CD4-positive, alpha-beta T cell treated with Interleukin-17A for 4 hours (primary cell): ENCODE measurements around the gene ANAPC5.
A peak's percentile ranks its signal among the peaks of the same experiment; 100 is the strongest.
"Not testable (repeated sequence)": the region's sequence is repeated elsewhere in the genome, so short reads cannot be mapped to it uniquely, and the experiment has no call there.

Experiments used
- DNase-seq: peaks from one replicate; pipeline ENCODE4 v3.0.0-alpha.2; 2020; ENCODE audit warnings: mixed read lengths

Gene ANAPC5, protein sequence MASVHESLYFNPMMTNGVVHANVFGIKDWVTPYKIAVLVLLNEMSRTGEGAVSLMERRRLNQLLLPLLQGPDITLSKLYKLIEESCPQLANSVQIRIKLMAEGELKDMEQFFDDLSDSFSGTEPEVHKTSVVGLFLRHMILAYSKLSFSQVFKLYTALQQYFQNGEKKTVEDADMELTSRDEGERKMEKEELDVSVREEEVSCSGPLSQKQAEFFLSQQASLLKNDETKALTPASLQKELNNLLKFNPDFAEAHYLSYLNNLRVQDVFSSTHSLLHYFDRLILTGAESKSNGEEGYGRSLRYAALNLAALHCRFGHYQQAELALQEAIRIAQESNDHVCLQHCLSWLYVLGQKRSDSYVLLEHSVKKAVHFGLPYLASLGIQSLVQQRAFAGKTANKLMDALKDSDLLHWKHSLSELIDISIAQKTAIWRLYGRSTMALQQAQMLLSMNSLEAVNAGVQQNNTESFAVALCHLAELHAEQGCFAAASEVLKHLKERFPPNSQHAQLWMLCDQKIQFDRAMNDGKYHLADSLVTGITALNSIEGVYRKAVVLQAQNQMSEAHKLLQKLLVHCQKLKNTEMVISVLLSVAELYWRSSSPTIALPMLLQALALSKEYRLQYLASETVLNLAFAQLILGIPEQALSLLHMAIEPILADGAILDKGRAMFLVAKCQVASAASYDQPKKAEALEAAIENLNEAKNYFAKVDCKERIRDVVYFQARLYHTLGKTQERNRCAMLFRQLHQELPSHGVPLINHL

DNA sequence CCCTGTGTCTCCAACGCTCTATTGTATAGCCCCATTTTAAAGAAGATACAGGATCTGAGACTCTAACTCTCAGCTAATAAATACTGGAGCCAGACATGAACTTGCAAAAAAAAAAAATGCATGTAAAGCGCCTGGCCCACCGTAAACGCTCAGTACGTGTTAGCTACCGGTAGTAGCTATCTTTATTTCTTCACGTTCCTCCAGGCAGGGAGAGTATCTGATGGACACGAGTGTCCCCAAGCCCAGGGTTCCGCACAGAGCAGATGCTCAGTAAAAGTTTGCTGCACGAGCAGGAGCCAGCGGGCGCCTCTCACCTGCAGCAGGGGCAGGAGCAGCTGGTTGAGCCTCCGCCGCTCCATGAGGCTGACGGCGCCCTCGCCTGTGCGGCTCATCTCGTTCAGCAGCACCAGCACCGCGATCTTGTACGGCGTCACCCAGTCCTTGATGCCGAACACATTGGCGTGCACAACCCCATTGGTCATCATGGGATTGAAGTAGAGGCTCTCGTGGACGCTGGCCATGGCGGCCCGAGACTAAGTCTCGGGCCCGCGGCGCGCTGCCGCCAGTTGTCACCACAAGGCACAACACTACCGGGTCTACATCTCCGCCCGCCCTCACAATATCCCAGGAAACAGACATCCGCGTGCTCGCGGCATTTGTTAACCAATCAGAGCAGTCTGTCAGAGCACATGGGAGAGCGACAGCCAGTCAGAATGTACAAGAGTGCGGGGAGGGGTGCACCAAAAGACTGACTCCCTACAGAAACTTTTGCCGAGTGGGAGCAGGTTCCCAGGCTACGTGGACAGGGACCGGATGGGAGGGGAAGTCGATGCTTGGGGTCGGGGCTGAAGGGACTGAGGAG, at the start of gene ANAPC5:
ANAPC5 (minus strand) TSS at position 592 of the 862 bp plus-strand sequence; CDS start at position 521, 71 bp downstream.
- DNase-seq: peak; percentile 91

DNA sequence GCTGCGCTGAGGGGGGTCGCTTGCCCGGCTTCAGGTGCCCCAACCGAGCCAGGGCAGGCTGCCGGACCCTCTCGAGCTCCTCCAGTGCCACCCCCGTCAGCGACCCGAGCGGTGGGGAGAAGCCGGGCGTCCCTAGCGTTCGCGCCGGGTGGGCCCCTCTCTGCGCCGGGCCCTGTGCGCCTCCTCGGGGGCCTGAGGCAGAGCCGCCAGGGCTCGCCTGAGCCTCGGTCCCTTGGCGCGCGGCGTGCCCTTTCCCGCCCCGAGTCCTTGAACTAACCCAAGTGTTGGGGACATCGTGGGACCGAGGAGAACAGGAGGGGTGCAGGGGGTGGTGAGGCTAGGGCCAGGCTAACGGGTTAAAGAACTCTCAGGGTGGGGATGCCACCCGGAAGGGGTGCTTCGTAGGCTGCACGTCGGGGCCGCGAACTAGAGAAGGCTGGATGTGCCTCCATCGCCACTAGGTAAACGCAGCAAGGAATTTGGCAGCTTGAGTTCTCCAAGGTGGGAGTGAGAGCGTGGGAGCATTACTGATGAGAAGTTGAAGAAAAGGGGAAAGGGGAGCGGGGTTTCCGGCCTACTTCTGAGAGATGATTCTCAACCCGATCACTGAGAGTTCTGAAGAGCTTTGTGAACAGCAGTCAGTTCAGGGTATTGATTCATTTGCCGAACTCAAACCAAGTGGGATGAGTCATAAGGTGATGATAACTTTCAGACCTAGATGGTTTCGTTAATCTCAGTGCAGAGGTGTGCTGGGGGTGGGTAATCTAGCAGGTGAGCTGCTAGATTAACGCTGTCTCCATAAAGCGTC, 48.3 kb upstream of the ANAPC5 start:
- DNase-seq: peak; percentile 61

DNA sequence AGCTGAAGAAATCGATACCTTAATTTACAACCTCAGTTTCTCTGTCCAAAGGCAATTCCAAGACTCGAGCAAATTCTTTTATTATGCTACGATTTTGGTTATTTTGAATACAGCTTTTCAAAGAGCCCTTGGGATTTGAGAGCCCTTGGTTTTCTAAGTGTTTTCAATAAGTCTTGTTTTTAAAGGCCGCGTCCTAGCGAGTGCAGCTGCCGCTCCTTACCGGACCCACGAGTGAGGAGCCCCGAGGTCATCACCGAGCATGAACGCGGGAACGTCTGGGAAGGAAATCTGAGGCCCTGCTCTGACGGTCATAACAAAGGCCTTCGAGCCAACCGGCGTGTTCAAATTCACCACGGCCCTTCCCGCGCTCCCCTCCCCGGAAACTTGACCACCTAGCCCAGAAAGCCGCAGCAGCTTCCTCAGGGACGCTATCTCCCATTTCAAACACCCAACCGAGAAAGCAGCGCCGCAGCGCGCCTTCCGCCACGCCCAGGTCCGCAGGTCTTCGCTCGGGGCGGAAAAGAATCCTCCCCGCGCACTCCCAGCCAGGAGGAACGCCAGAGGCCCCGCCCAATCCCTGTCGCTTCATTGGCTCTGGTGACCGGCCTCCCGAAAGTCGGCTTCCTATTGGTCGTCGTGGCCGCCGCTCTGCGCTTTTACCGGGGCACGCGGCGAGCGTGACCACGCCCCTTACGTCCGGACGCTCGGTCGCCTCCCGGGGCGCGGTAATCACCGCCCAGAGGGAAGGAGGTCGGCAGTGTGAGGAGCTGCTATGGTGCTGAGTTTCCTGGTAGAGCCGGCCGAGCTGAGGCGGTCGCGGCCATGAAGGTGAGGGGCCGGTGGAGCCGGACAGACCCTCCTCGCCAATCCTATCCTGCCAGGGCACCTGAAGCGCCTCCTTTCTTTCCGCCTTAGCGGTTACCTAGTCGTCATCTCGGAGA, 47.5 kb upstream of the ANAPC5 start, which contains the start of gene RNF34:
RNF34 (plus strand) TSS at position 728 of the 941 bp plus-strand sequence; CDS start at position 823, 95 bp downstream.
- peak; percentile 99 for DNase-seq

DNA sequence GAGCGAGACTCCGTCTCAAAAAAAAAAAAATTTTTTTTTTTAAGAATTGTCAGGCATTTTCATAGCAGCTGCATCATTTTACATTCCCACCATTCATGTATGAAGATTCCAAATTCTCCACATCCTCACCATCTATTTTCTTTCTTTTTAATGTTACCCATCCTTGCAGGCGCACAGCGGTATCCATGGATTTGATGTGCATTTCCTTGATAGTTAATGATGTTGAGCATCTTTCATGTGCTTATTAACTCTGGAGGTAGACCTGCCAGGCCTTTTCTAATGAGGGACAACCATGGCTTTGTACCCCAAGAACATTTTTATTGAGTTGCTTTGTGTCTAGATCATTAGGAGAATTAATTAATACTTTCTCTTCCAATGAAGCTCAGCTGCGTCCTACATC, 46.1 kb upstream of the ANAPC5 start:
- no peak for DNase-seq

DNA sequence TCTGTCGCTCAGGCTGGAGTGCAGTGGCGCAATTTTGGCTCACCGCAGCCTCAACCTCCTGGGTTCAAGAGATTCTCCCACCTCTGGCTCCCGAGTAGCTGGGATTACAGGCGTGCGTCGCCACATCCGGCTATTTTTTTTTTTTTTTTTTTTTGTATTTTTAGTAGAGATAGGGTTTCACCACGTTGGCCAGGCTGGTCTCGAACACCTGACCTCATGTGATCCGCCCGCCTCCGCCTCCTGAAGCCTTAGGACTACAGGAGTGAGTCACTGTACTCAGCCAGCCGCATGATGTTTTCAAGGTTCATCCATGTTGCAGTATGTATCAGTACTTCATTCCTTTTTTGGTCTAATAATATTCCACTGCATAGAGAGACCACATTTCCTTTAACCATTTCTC, 45.3 kb upstream of the ANAPC5 start:
- DNase-seq: no peak

DNA sequence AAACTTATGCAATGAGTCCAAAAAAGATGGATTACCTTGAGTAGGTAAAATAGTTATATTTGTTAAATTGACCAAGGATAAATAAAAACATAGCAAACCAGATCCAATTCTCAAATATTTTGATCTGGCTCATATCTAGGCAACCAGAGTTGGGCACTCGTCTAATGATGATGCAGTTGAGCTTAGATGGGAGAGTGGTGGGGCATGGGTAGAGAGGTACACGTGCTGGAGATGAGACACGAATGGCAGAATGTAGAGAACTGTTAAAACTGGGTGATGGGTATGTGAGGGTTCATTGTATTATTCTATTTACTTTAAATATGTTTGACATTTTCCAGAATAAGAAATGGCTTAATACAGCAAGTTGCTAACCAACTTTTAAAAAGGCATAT, 40.1 kb upstream of the ANAPC5 start:
- DNase-seq: no peak

DNA sequence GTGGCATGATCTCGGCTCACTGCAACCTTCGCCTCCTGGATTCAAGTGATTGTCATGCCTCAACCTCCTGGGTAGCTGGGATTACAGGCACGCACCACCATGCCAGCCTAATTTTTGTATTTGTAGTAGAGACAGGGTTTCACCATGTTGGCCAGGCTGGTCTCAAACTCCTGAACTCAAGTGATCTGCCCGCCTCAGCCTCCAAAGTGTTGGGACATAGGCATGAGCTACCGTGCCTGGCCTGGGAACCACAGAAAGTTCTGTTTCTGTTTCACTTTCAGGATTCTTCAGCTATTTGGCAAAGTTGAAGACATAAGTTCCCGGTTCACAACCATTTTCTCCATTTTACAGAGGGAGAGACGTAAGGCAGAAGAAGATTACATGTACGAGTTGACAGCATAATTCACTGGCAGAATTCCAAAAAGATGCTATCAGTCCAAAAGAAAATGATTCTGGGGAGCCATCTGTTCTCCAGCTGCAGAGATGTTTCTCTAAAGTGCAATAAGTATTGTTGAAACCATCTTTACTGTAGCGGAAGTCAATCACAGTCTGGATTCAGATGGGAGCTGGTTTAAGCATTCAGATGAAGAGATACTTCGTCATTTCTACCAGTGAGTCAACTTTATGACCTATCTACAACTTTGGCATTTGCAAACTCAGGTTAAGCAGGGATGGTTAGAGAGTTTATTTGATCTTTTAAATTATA, 39.6 kb upstream of the ANAPC5 start:
- peak; percentile 8 for DNase-seq

DNA sequence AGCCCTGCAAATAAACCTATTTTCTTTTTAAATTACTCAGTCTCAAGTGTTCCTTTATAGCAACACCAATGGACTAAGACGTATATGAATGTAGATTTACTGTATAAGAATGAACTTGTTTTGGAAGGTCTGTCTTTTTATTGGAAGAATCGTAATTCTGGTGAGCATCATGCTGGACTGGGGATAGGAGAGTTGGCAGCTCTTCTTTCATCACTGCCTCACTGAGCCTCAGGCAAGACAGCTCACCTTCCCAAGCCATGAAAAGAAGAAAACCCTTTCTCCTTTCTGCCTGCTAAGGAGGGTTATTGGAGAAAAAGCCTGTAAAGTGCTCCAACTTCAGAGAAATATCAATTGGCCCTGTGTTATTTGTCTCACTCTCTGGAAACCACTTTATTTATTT, 38.6 kb upstream of the ANAPC5 start:
- DNase-seq: no peak

DNA sequence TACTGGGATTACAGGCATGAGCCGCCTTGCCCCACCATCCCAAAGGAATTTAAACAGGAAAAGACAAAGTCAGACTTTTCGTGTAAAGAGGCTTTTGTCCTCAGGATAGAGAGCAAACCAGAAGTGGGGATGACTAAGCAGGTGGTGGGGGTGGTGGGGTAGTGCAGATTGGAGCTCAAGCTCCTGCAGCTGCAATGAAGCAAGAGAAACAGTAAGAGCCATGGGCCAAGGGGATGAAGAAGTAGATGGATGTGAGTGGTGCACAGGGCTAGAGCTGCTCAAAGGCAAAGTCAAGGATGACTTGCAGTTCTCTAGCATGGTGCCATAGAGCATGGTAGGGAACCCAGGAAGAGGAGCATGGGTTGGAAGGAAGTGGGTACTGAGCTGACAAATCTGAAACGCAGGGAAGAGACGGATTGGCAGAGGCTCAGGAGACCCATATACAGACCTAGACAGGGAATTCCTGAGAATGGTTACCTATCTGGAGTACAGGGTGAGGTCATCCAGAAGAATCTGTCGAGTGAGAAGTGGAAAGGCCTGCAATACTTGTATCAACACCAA, 36.3 kb upstream of the ANAPC5 start:
- no peak for DNase-seq

DNA sequence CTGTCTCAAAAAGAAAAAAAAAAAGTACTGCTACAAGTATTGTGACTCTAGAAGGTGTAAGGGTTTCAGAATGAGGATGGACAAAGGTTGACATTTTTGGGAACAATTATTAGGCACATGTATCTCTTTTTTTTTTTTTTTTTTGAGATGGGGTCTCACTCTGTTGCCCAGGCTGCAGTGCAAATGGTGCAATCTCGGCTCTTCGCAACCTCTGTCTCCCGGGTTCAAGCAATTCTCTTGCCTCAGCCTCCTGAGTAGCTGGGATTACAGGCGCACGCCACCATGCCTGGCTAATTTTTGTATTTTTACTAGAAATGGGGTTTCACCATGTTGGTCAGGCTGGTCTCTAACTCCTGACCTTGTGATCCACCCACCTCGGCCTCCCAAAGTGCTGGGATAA, 32.7 kb upstream of the ANAPC5 start:
- not testable (repeated sequence) for DNase-seq

DNA sequence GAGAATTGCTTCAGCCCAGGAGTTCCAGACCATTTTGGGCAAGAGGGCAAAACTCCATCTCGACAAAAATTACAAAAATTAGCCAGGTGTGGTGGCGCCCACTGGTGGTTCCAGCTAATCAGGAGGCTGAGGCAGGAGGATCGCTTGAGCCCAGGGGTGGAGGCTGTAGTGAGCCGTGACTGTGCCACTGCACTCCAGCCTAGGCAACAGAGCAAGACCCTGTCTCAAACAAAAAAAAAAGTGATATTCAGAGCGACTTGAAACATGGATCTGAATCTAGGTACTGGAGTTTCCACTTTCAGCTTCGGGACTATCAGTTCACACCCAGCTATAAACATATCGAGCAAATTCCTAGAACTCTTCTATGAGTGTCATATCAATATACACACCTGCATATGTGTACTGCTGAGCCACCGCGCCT, 31.4 kb upstream of the ANAPC5 start:
- no peak for DNase-seq

DNA sequence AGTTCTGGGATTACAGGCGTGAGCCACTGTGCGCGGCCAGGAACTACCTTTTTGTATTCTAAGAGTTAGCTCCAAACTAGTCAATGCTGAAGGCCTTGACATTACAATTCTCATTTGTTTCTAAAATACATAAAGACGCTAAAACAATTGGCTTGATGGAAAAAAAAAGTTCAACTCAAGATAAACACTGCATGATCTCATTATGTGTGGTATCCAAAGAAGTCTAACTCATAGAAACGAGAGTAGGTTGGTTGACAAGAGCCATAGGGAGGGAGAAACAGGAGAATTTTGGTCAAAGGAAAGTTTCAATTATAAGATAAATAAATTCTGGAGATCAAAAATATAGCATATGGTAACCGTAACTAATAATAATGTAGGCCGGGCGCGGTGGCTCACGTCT, 27.7 kb upstream of the ANAPC5 start:
- DNase-seq: no peak

DNA sequence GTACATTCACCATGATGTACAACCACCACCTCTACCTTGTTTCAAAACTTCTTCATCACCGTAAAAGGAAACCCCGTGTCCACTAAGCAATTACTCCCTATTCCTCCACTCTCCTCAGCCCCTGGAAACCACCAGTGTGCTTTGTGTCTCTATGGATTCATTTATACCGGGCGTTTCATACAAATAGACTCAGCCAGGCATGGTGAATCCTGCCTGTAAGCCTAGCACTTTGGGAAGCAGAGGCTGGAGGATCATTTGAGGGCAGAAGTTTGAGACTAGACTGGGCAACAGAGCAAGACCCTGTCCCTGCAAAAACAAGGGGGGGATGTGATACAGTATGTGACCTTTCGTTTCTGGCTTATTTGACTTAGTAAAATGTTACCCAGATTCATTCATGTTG, 26.5 kb upstream of the ANAPC5 start:
- no peak for DNase-seq

DNA sequence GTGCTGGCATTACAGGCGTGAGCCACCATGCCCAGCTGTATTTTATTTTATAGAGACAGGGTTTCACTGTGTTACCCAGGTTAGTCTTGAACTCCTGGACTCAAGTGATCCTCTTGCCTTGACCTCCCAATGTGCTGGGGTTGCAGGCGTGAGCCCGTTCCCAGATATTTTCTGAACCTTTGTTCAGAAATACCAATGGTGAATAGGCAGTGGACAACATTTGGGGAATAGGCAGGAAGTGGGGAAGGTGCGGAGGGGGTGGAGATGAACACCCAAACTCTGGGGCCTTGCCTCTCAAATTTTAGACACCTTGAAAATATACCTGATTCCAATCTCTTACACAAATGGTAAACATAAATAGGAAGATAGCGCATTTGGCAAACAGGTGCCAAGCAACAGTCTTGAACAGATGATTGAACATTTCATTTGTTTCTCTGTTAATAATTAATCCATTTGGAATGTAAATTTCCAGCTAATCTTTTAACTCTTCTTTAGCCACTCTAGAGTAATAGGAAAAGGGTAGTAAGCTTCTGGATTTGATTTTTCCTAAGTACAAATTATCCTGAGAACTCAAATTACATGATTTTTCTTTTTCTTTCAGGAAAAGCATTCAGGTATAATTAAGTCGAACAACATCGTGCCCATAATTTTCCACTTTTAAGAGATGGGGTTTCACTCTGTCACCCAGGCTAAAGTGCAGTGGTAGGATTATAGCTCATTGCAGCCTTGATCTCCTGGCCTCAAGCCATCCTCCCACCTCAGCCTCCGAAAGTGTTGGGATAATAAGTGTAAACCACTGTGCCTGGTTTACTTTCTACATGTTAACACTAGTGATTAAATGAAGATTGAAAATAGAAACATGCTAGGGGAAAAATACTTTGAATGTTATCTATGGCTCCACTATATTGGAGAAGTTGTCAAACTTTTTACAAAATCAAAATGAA, 24.8 kb upstream of the ANAPC5 start:
- no peak for DNase-seq

DNA sequence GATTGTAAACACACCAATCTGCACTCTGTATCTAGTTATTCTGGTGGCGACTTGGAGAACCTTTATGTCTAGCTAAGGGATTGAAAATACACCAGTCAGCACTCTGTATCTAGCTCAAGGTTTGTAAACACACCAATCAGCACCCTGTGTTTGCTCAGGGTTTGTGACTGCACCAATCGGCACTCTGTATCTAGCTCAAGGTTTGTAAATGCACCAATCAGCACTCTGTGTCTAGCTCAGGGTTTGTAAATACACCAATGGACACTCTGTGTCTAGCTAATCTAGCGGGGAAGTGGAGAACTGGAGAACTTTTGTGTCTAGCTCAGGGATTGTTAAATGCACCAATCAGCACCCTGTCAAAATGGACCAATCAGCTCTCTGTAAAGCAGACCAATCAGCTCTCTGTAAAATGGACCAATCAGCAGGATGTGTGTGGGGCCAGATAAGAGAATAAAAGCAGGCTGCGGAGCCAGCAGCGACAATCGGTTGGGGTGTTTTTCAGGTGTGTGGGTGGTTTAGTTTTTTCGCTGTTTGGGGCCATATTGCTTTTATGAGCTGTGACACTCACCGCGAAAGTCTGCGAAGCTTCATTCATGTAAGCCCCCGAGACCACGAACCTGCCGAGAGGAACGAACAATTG, 22.9 kb upstream of the ANAPC5 start:
- DNase-seq: not testable (repeated sequence)

DNA sequence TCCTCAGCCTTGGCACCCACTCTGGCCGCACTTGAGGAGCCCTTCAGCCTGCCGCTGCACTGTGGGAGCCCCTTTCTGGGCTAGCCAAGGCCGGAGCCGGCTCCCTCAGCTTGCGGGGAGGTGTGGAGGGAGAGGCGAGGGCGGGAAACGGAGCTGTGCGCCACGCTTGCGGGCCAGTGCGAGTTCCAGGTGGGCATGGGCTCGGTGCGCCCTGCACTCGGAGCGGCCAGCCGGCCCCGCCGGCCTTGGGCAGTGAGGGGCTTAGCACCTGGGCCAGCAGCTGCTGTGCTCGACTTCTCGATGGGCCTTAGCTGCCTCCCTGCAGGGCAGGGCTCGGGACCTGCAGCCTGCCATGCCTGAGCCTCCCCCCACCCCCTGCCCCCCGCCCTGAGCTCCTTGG, 22.1 kb upstream of the ANAPC5 start:
- DNase-seq: not testable (repeated sequence)

DNA sequence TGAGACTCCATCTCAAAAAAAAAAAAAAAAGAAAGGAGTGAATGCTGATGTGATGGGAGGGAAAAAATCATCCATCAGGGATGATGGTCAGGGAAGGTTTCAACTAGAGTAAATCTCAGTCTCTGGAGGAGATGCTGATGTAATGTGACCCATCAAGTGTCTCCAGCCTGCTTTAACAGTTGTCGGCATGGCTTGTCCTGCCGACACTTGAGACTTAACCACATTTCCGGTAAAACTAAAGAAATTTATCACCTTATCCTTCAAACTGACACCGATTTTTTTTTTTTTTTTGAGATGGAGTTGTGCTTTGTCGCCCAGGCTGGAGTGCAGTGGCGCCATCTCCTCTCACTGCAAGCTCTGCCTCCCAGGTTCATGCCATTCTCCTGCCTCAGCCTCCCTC, 21.5 kb upstream of the ANAPC5 start:
- no peak for DNase-seq

DNA sequence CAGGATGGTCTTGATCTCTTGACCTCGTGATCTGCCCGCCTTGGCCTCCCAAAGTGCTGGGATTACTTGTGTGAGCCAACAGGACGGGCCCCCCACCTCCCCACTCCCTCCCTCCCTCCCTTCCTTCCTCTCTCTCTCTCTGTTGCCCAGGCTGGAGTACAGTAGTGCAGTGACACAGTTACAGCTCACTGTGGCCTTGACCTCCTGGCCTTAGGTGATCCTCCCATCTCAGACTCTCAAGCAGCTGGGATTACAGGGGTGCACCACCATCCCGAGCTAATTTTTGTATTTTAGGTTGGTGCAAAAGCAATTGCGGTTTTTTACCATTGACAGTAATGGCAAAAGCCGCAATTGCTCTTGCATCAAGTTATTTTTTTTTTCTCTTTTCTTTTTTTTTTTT, 19.2 kb upstream of the ANAPC5 start:
- no peak for DNase-seq
